Erythroblast (primary cell): Measurements from ENCODE around the gene DIP2B.

Experiments
- GATA1 ChIP-seq: IDR thresholded peaks from 2 replicates; pipeline ENCODE4 v1.6.1; 2011; ENCODE audit warnings: low read depth, mild to moderate bottlenecking, control low read depth, low read length, moderate library complexity
- POLR2A ChIP-seq: IDR thresholded peaks from 2 replicates; pipeline ENCODE4 v1.6.1; 2011; ENCODE audit warnings: mild to moderate bottlenecking, low read length

- TF ChIP-seq POLR2A (no peak), GATA1 (no peak)
These were observed 67.5 kb downstream of the DIP2B start for GRCh38 chr12:50572287-50572686.
